Measurements from ENCODE around the gene SORBS1. TPM values are rescaled to one million over a fixed set of nuclear protein-coding genes. Genes with fewer than 3 reads are reported as not detected.

The SORBS1 gene
- total RNA-seq, 2 donors from 2014 or later = 16.7 to 17.9 TPM

DNA sequence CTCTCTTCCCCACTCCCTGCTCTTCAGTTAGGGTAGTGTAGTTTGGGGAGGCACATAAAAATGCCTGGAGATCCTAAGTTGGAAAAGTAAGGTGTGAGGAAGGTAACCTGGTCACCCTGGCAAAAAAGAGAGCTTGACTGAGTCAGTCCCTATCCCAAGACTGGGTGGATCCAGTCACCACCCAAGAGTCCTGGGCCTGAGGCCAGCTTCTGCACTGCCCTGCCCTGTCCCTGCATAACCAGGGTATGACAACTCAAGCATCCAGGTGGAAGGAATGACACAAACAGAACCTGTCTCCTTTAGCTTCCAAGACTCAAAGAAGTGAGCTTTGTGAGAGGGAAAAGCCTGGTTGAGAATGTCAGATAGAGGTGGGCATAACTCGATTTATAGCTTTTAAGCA is 26.9 kb upstream of the SORBS1 start:
- peaks cover 7% of the 10 kb centered on the region for H3K27me3 Mint-ChIP-seq (ENCODE audit: insufficient read depth)
- H3K27me3 ChIP-seq (ENCODE audit: control insufficient read depth, insufficient read depth, low read length, poor library complexity, severe bottlenecking) = no peaks in the 10 kb centered on the region
- no peaks in the 10 kb centered on the region for H3K4me1 Mint-ChIP-seq
- WGBS, 2 experiments (ENCODE audit: insufficient coverage in 1 of 2, insufficient read length in 1 of 2) = 87 to 100% methylated on average over 1 of the region's 1 CpG
- H3K4me3 Mint-ChIP-seq = no peak overlapping the region
- H3K36me3 Mint-ChIP-seq (ENCODE audit: low read depth) = no peaks in the 10 kb centered on the region
- TF ChIP-seq, protein P1, sequence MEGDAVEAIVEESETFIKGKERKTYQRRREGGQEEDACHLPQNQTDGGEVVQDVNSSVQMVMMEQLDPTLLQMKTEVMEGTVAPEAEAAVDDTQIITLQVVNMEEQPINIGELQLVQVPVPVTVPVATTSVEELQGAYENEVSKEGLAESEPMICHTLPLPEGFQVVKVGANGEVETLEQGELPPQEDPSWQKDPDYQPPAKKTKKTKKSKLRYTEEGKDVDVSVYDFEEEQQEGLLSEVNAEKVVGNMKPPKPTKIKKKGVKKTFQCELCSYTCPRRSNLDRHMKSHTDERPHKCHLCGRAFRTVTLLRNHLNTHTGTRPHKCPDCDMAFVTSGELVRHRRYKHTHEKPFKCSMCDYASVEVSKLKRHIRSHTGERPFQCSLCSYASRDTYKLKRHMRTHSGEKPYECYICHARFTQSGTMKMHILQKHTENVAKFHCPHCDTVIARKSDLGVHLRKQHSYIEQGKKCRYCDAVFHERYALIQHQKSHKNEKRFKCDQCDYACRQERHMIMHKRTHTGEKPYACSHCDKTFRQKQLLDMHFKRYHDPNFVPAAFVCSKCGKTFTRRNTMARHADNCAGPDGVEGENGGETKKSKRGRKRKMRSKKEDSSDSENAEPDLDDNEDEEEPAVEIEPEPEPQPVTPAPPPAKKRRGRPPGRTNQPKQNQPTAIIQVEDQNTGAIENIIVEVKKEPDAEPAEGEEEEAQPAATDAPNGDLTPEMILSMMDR (conservative IDR thresholded peaks at IDR 0.05) = no peak
- H3K27ac ChIP-seq (ENCODE audit: low read depth, low read length) = no peak overlapping the region
- H3K36me3 ChIP-seq (ENCODE audit: control insufficient read depth, insufficient read depth, low read length) = no peaks in the 10 kb centered on the region
- no peaks in the 10 kb centered on the region for H3K4me1 ChIP-seq (ENCODE audit: control insufficient read depth, insufficient read depth, low read length)
- no peak for DNase-seq
- no peak overlapping the region for H3K27ac Mint-ChIP-seq
- no peak overlapping the region for H3K4me3 ChIP-seq (ENCODE audit: low read length)
- H3K9me3 Mint-ChIP-seq = no peaks in the 10 kb centered on the region
- no peaks in the 10 kb centered on the region for H3K9me3 ChIP-seq (ENCODE audit: control insufficient read depth, low read length)
- no peak overlapping the region for H3K9ac ChIP-seq (ENCODE audit: extremely low read depth, low read length, poor library complexity, severe bottlenecking)

DNA sequence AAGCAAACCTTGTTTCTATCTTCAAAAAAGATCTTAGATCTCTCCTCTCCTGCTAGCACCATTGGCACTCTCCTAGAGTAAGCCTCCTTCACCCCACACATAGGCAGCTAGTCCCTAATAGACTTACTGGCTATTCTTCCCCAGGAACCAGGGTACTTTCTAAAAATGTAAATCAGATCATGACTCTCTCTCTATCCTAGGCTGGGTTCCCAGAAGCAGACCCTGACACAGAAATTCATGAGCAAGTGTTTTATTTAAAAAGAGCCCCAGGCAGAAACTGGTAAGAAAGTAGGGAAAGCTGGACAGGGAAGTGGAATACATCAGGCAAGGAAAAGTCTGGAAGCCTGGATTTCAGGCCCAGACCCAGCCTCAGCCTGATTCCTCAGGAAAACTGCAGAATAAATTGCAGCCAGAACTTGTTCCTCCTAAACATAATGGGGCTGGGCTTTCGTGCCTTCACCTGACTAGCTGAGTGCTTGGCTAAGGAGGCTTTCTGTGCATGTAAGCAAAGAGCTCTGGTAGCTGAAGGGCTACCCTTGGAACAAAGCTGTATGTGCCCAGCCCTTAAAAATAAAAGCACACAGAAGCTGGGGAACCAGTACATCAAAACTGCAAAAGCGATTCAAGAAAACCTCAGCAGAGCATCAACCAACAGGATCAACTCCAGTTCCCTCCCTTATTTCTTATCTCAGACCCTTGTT is 18.8 kb upstream of the SORBS1 start:
- no peak overlapping the region for H3K4me3 ChIP-seq (ENCODE audit: low read length)
- no peak overlapping the region for H3K4me3 Mint-ChIP-seq
- TF ChIP-seq, protein P1 (conservative IDR thresholded peaks at IDR 0.05) = no peak
- no peak for DNase-seq
- peaks cover 4% of the 10 kb centered on the region for H3K4me1 Mint-ChIP-seq
- no peaks in the 10 kb centered on the region for H3K36me3 ChIP-seq (ENCODE audit: control insufficient read depth, insufficient read depth, low read length)
- no peak overlapping the region for H3K27ac ChIP-seq (ENCODE audit: low read depth, low read length)
- WGBS, 2 experiments (ENCODE audit: insufficient coverage in 1 of 2, insufficient read length in 1 of 2) = 83 to 86% methylated on average over 2 of the region's 2 CpGs
- H3K9me3 Mint-ChIP-seq = no peaks in the 10 kb centered on the region
- H3K9ac ChIP-seq (ENCODE audit: extremely low read depth, low read length, poor library complexity, severe bottlenecking) = no peak overlapping the region
- H3K27me3 Mint-ChIP-seq (ENCODE audit: insufficient read depth) = peaks cover 10% of the 10 kb centered on the region
- no peaks in the 10 kb centered on the region for H3K9me3 ChIP-seq (ENCODE audit: control insufficient read depth, low read length)
- H3K27ac Mint-ChIP-seq = no peak overlapping the region
- no peaks in the 10 kb centered on the region for H3K36me3 Mint-ChIP-seq (ENCODE audit: low read depth)
- H3K4me1 ChIP-seq (ENCODE audit: control insufficient read depth, insufficient read depth, low read length) = no peaks in the 10 kb centered on the region
- H3K27me3 ChIP-seq (ENCODE audit: control insufficient read depth, insufficient read depth, low read length, poor library complexity, severe bottlenecking) = peaks cover 5% of the 10 kb centered on the region

DNA sequence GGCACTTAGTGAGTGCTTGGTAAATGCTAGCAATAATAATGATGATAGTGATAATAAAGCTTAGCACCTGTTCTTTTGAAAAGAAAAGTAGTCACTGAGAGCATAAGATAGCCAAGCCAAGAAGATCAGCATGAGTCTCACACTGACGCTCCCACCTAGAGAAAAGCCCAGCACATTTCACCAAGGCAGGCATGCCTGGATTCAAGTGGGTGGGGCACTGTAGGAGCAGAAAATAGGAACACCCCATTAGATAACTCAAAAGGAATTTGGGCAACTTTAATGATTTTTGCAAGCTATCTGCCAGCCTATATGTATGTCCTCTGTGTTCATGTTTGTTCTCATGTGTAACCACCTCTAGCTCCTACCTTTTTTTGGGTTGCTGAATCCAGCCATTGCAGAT is 18.1 kb upstream of the SORBS1 start:
- no peak overlapping the region for H3K27ac ChIP-seq (ENCODE audit: low read depth, low read length)
- H3K4me1 ChIP-seq (ENCODE audit: control insufficient read depth, insufficient read depth, low read length) = no peaks in the 10 kb centered on the region
- Mint-ChIP-seq H3K9me3 (no peaks in the 10 kb centered on the region), H3K27me3 (ENCODE audit: insufficient read depth) (peaks cover 12% of the 10 kb centered on the region), H3K27ac (no peak overlapping the region), H3K36me3 (ENCODE audit: low read depth) (no peaks in the 10 kb centered on the region), H3K4me3 (no peak overlapping the region), H3K4me1 (peaks cover 4% of the 10 kb centered on the region)
- 71 to 94% methylated on average over 1 of the region's 1 CpG for WGBS, 2 experiments (ENCODE audit: insufficient coverage in 1 of 2, insufficient read length in 1 of 2)
- no peak overlapping the region for H3K9ac ChIP-seq (ENCODE audit: extremely low read depth, low read length, poor library complexity, severe bottlenecking)
- peaks cover 5% of the 10 kb centered on the region for H3K27me3 ChIP-seq (ENCODE audit: control insufficient read depth, insufficient read depth, low read length, poor library complexity, severe bottlenecking)
- H3K4me3 ChIP-seq (ENCODE audit: low read length) = no peak overlapping the region
- DNase-seq = no peak
- TF ChIP-seq, protein P1 (conservative IDR thresholded peaks at IDR 0.05) = no peak
- no peaks in the 10 kb centered on the region for H3K36me3 ChIP-seq (ENCODE audit: control insufficient read depth, insufficient read depth, low read length)
- H3K9me3 ChIP-seq (ENCODE audit: control insufficient read depth, low read length) = no peaks in the 10 kb centered on the region

Measured in endodermal cell (in vitro differentiated cells).